SK-N-SH (cell line): ENCODE results near the gene NLRC5. TPM values are rescaled to one million over a fixed set of nuclear protein-coding genes. Genes with fewer than 3 reads are reported as not detected.

Source experiments
- CTCF ChIA-PET: fragments of 300-600, 350-600 bp; formaldehyde crosslinking; extraction: SDS; loops from one replicate; lab custom pipeline; 2021; lab: Yijun Ruan, JAX
- POLR2A ChIA-PET: fragments of 350-600 bp; sonication (Branson Sonifier 250); formaldehyde crosslinking; extraction: SDS; loops from one replicate; lab custom pipeline; 2020; ENCODE audit warnings: antibody characterized with exemption, inconsistent platforms; lab: Yijun Ruan, JAX
- DNase-seq: peaks from one replicate; pipeline ENCODE4 v3.0.0; 2012
- H2AFZ ChIP-seq: fragments of 200-600 bp; sonication (generic); 2 replicates; pipeline ENCODE4 v1.8.1; 2016; ENCODE audit warnings: antibody characterized with exemption, mild to moderate bottlenecking, low read depth
- H3F3A ChIP-seq: fragments of 200-600 bp; sonication (generic); replicated peaks from 2 replicates; pipeline ENCODE3; 2016; ENCODE audit warnings: antibody characterized with exemption, mild to moderate bottlenecking; ENCODE audit not compliant: insufficient read depth
- H3K27ac ChIP-seq, 2 experiments: fragments of 200-500 bp in 1 of 2; fragments of 200-600 bp in 1 of 2; sonication (Bioruptor generic) in 1 of 2; sonication (generic), shearing (Covaris generic) in 1 of 2; 2 replicates each; pipeline versions ENCODE4 v1.5.1 to v1.6.1; 2014 to 2016; ENCODE audit warnings: low read depth in 2 of 2, inconsistent platforms in 1 of 2, low read length in 1 of 2, mild to moderate bottlenecking in 1 of 2, mixed read lengths in 1 of 2
- H3K27me3 ChIP-seq: fragments of 200-600 bp; sonication (generic), shearing (Covaris generic); 2 replicates; pipeline ENCODE4 v1.6.1; 2016; ENCODE audit warnings: mixed run types; ENCODE audit not compliant: insufficient read depth
- H3K36me3 ChIP-seq, 2 experiments: fragments of 200-500 bp in 1 of 2; fragments of 200-600 bp in 1 of 2; sonication (Bioruptor generic) in 1 of 2; sonication (generic) in 1 of 2; replicated peaks in 1 of 2; 2 replicates each; pipeline versions ENCODE3 to v1.5.1; 2014 to 2016; ENCODE audit warnings: low read length in 1 of 2, mild to moderate bottlenecking in 1 of 2; ENCODE audit not compliant: insufficient read depth in 2 of 2, control insufficient read depth in 1 of 2
- H3K4me1 ChIP-seq, 2 experiments: fragments of 200-500 bp in 1 of 2; fragments of 200-600 bp in 1 of 2; sonication (Bioruptor generic) in 1 of 2; sonication (generic), shearing (Covaris generic) in 1 of 2; 2 replicates each; pipeline versions ENCODE4 v1.5.1 to v1.6.1; 2014 to 2016; ENCODE audit warnings: low read depth in 1 of 2, low read length in 1 of 2, mixed run types in 1 of 2; ENCODE audit not compliant: insufficient read depth in 2 of 2, control insufficient read depth in 1 of 2
- H3K4me2 ChIP-seq: fragments of 200-600 bp; sonication (generic), shearing (Covaris generic); 2 replicates; pipeline ENCODE4 v1.6.1; 2017; ENCODE audit warnings: mixed run types
- H3K4me3 ChIP-seq, 2 experiments: fragments of 200-500 bp in 1 of 2; fragments of 200-600 bp in 1 of 2; sonication (Bioruptor generic) in 1 of 2; sonication (generic), shearing (Covaris generic) in 1 of 2; 2 replicates each; pipeline versions ENCODE4 v1.5.1 to v1.8.1; 2014 to 2016; ENCODE audit warnings: low read depth in 2 of 2, inconsistent platforms in 1 of 2, low read length in 1 of 2, mild to moderate bottlenecking in 1 of 2, mixed read lengths in 1 of 2, moderate library complexity in 1 of 2
- H3K79me2 ChIP-seq: fragments of 200-600 bp; sonication (generic); 2 replicates; pipeline ENCODE4 v1.8.1; 2017; ENCODE audit warnings: mild to moderate bottlenecking; ENCODE audit not compliant: insufficient read depth
- H3K9ac ChIP-seq: fragments of 200-600 bp; sonication (generic); 2 replicates; pipeline ENCODE4 v1.6.1; 2017; ENCODE audit warnings: mixed run types
- H3K9me2 ChIP-seq: fragments of 200-600 bp; sonication (generic); 2 replicates; pipeline ENCODE4 v1.6.1; 2017; ENCODE audit warnings: mixed run types
- H3K9me3 ChIP-seq: fragments of 200-600 bp; sonication (generic); 2 replicates; pipeline ENCODE4 v1.6.1; 2017; ENCODE audit warnings: mixed run types, mild to moderate bottlenecking, moderate library complexity
- H4K20me1 ChIP-seq: fragments of 200-600 bp; sonication (generic); 2 replicates; pipeline ENCODE4 v1.6.1; 2017; ENCODE audit warnings: mild to moderate bottlenecking, mixed run types; ENCODE audit not compliant: insufficient read depth
- CHD2 ChIP-seq: fragments of 150-350 bp; IDR thresholded peaks from 2 replicates; pipeline ENCODE4 v1.6.1; 2018; ENCODE audit warnings: low read length; ENCODE audit not compliant: partially characterized antibody
- ELF1 ChIP-seq: IDR thresholded peaks from 2 replicates; pipeline ENCODE4 v1.4.0; 2012
- EP300 ChIP-seq, 2 experiments: IDR thresholded peaks; 2 replicates each; pipeline versions ENCODE4 v1.4.0 to v1.6.1; 2012; ENCODE audit warnings: borderline replicate concordance in 1 of 2, low read depth in 1 of 2, low read length in 1 of 2
- EZH2phosphoT487 ChIP-seq: fragments of 200-600 bp; sonication (generic); IDR thresholded peaks from 2 replicates; pipeline ENCODE4 v1.6.1; 2017; ENCODE audit warnings: low read depth, mixed run types, mild to moderate bottlenecking, antibody characterized with exemption, moderate library complexity, borderline replicate concordance
- GABPA ChIP-seq: IDR thresholded peaks from 2 replicates; pipeline ENCODE4 v1.4.0; 2012; ENCODE audit warnings: low read depth, mild to moderate bottlenecking
- JUND ChIP-seq: IDR thresholded peaks from 2 replicates; pipeline ENCODE4 v1.4.0; 2012
- MEF2A ChIP-seq: IDR thresholded peaks from 2 replicates; pipeline ENCODE4 v1.4.0; 2012; ENCODE audit warnings: low read depth, borderline replicate concordance
- SMC3 ChIP-seq: IDR thresholded peaks from 2 replicates; pipeline ENCODE4 v1.6.1; 2012; ENCODE audit warnings: low read depth, low read length, improper control_type of control experiment
- TAF1 ChIP-seq: IDR thresholded peaks from 2 replicates; pipeline ENCODE4 v1.6.1; 2012; ENCODE audit warnings: low read depth, mild to moderate bottlenecking, low read length, moderate library complexity, borderline replicate concordance
- TEAD4 ChIP-seq: IDR thresholded peaks from 2 replicates; pipeline ENCODE4 v1.4.0; 2012; ENCODE audit warnings: mild to moderate bottlenecking, borderline replicate concordance; ENCODE audit not compliant: insufficient read depth
- YY1 ChIP-seq: IDR thresholded peaks from 2 replicates; pipeline ENCODE4 v1.4.0; 2012; ENCODE audit warnings: low read depth, mild to moderate bottlenecking
- WGBS: methylation state at CpG from one replicate; pipeline ENCODE4 v1.1.6; 2017; ENCODE audit warnings: low lambda C conversion rate; 5-methylcytosine and 5-hydroxymethylcytosine counted together
- polyA plus RNA-seq, 3 experiments: library from polyadenylated mRNA; depleted of rRNA; stranded (reverse); fragments of >200 nt; gene quantifications; 2 replicates each; pipeline ENCODE4 v1.2.3, GENCODE V29; 2012
- TF ChIP-seq, protein P1 (sequence below): IDR thresholded peaks from 2 replicates; pipeline ENCODE4 v1.6.1; 2012; ENCODE audit warnings: mild to moderate bottlenecking, low read depth, low read length, moderate library complexity
- TF ChIP-seq, protein P2 (sequence below): IDR thresholded peaks from 2 replicates; pipeline ENCODE4 v1.4.0; 2012; ENCODE audit warnings: low read depth
- TF ChIP-seq, protein P3 (sequence below): fragments of 150-350 bp; IDR thresholded peaks from 2 replicates; pipeline ENCODE4 v1.6.1; 2016; ENCODE audit warnings: mild to moderate bottlenecking, low read depth, low read length
- TF ChIP-seq, protein P4 (sequence below): IDR thresholded peaks from 2 replicates; pipeline ENCODE4; 2012
- TF ChIP-seq, protein P5 (sequence below): fragments of 150-350 bp; IDR thresholded peaks from 2 replicates; pipeline ENCODE4 v1.6.1; 2017; ENCODE audit warnings: antibody characterized with exemption, low read length, low read depth, borderline replicate concordance
- TF ChIP-seq, protein P6 (sequence below): IDR thresholded peaks from 2 replicates; pipeline ENCODE4 v1.4.0; 2012; ENCODE audit warnings: low read depth, borderline replicate concordance

NLRC5 gene
- polyA plus RNA-seq, 1 of the 3 experiments (the other 2 are of a cell fraction) = 6.5 TPM

DNA sequence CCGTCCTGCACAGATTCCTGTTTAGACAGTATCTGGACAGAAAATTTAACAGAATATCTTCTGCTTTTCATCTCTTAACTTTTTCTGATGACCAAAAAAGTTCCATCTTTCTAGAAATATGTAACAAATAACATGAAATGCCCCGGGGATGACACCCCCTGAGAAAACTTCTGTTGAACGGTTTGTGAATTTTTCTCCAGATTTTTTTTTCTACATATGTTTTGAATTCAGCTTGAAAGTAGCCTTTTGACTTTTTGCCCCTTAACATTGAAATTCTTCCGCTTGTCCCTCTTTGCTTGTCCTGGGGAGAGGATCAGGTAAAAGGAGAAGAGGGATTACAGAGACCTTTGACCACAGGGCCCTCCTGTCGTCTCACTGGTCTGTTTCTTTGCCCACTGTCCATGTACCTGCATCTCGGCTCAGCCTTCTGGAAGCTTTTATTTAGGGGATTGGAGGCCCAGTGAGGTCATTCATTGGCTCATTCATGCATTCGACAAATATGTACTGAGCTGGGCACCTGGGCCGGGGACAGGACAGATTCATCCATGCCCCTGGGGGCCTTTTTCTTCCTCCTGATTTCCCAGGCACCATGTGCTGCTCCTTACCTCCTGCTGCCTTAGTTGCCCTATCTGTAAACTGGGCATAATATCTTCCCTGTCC is 83.4 kb downstream of the NLRC5 start (continued):
- TF ChIP-seq EZH2phosphoT487 = no peak

DNA sequence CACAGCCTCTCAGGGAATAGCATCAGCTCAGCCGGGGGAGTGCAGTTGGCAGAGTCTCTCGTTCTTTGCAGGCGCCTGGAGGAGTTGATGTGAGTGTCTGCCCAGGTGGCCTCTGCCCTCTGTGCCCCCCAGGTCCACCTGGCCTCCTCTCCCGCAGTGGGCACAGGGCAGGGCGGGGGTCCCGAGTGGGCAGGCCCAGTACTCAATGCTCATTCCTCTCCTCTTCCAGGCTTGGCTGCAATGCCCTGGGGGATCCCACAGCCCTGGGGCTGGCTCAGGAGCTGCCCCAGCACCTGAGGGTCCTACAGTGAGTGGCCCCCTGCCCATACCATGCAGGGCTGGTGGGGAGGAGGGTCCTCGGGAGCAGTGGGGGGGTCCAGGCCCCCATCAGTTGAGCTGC is 88.4 kb downstream of the NLRC5 start:
- Histone ChIP-seq H3K4me2 (no peak overlapping the region), H3K79me2 (no peaks in the 10 kb centered on the region), H3K27ac (no peak overlapping the region), H3K4me3 (no peak overlapping the region), H3F3A (peaks cover 4% of the 10 kb centered on the region), H4K20me1 (no peaks in the 10 kb centered on the region), H2AFZ (no peak overlapping the region)
- POLR2A ChIA-PET = no interaction called here
- CTCF ChIA-PET = interaction anchor here (0.8 to 2.4 kb wide), 3 partner anchors 9 to 284 kb away, joined by 3 to 12 read pairs (median 3); partner anchors contain the start of gene CPNE2
- DNase-seq = no peak
- TF ChIP-seq, protein P1, sequence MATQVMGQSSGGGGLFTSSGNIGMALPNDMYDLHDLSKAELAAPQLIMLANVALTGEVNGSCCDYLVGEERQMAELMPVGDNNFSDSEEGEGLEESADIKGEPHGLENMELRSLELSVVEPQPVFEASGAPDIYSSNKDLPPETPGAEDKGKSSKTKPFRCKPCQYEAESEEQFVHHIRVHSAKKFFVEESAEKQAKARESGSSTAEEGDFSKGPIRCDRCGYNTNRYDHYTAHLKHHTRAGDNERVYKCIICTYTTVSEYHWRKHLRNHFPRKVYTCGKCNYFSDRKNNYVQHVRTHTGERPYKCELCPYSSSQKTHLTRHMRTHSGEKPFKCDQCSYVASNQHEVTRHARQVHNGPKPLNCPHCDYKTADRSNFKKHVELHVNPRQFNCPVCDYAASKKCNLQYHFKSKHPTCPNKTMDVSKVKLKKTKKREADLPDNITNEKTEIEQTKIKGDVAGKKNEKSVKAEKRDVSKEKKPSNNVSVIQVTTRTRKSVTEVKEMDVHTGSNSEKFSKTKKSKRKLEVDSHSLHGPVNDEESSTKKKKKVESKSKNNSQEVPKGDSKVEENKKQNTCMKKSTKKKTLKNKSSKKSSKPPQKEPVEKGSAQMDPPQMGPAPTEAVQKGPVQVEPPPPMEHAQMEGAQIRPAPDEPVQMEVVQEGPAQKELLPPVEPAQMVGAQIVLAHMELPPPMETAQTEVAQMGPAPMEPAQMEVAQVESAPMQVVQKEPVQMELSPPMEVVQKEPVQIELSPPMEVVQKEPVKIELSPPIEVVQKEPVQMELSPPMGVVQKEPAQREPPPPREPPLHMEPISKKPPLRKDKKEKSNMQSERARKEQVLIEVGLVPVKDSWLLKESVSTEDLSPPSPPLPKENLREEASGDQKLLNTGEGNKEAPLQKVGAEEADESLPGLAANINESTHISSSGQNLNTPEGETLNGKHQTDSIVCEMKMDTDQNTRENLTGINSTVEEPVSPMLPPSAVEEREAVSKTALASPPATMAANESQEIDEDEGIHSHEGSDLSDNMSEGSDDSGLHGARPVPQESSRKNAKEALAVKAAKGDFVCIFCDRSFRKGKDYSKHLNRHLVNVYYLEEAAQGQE = no peak
- no peak for TF ChIP-seq CHD2
- TF ChIP-seq, all 33 proteins: peak for 0
- Histone ChIP-seq H3K27me3 (no peaks in the 10 kb centered on the region), H3K4me1 (peaks cover 0 to 4% of the 10 kb centered on the region in 2 experiments; a peak in 1 of 4 replicates), H3K9ac (no peak overlapping the region), H3K9me3 (no peaks in the 10 kb centered on the region), H3K9me2 (no peaks in the 10 kb centered on the region), H3K36me3 (no peaks in the 10 kb centered on the region)
- no CpG with 5 or more reads among the region's 7 CpGs for WGBS

DNA sequence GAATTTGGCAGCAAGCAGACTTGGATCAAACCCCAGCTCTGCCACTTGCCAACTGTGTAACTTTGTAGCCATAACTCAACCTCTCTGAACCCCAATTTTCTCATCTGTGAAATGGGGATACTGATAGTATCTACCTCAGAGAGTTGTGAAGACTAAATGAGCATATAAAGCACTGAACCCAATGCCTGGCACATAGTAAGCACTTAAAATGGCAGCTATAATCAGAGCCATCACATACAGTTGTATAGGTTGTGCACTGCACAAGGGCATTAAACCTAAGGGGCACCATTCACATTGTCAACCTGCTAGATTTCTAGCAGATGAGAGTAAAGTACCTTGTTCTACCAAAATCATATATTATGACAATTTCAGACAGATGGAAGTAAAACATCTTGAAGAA is 92.4 kb downstream of the NLRC5 start:
- no peak for DNase-seq
- Histone ChIP-seq H3K27me3 (no peaks in the 10 kb centered on the region), H3K9ac (no peak overlapping the region), H3K4me2 (no peak overlapping the region), H3K79me2 (no peaks in the 10 kb centered on the region), H3K27ac (no peak overlapping the region), H3K4me1 (peaks cover 0 to 4% of the 10 kb centered on the region in 2 experiments; a peak in 1 of 4 replicates), H3K9me3 (no peaks in the 10 kb centered on the region), H3F3A (no peaks in the 10 kb centered on the region), H4K20me1 (no peaks in the 10 kb centered on the region), H3K36me3 (no peaks in the 10 kb centered on the region), H3K4me3 (no peak overlapping the region), H2AFZ (no peak overlapping the region), H3K9me2 (no peaks in the 10 kb centered on the region)
- CTCF ChIA-PET = interaction anchor here (1.4 to 4.2 kb wide), 2 partner anchors 89 to 218 kb away, joined by 3 to 25 read pairs; no protein-coding TSS in a partner anchor
- POLR2A ChIA-PET = no interaction called here
- TF ChIP-seq ELF1 = no peak
- no peak for TF ChIP-seq TAF1
- TF ChIP-seq, protein P2, sequence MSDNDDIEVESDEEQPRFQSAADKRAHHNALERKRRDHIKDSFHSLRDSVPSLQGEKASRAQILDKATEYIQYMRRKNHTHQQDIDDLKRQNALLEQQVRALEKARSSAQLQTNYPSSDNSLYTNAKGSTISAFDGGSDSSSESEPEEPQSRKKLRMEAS = no peak
- TF ChIP-seq, protein P3, sequence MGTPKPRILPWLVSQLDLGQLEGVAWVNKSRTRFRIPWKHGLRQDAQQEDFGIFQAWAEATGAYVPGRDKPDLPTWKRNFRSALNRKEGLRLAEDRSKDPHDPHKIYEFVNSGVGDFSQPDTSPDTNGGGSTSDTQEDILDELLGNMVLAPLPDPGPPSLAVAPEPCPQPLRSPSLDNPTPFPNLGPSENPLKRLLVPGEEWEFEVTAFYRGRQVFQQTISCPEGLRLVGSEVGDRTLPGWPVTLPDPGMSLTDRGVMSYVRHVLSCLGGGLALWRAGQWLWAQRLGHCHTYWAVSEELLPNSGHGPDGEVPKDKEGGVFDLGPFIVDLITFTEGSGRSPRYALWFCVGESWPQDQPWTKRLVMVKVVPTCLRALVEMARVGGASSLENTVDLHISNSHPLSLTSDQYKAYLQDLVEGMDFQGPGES = no peak
- TF ChIP-seq, protein P4, sequence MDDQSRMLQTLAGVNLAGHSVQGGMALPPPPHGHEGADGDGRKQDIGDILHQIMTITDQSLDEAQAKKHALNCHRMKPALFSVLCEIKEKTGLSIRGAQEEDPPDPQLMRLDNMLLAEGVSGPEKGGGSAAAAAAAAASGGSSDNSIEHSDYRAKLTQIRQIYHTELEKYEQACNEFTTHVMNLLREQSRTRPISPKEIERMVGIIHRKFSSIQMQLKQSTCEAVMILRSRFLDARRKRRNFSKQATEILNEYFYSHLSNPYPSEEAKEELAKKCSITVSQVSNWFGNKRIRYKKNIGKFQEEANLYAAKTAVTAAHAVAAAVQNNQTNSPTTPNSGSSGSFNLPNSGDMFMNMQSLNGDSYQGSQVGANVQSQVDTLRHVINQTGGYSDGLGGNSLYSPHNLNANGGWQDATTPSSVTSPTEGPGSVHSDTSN = no peak
- TF ChIP-seq, protein P5, sequence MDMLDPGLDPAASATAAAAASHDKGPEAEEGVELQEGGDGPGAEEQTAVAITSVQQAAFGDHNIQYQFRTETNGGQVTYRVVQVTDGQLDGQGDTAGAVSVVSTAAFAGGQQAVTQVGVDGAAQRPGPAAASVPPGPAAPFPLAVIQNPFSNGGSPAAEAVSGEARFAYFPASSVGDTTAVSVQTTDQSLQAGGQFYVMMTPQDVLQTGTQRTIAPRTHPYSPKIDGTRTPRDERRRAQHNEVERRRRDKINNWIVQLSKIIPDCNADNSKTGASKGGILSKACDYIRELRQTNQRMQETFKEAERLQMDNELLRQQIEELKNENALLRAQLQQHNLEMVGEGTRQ = no peak
- no peak for TF ChIP-seq JUND
- no peak for TF ChIP-seq SMC3
- TF ChIP-seq YY1 = no peak
- TF ChIP-seq CHD2 = no peak
- no peak for TF ChIP-seq GABPA
- no peak for TF ChIP-seq TEAD4
- no peak for TF ChIP-seq EP300 (IDR thresholded peaks at IDR 0.05; ENCODE audit: borderline replicate concordance in 1 of 2, low read depth in 1 of 2, low read length in 1 of 2)
- TF ChIP-seq, protein P6, sequence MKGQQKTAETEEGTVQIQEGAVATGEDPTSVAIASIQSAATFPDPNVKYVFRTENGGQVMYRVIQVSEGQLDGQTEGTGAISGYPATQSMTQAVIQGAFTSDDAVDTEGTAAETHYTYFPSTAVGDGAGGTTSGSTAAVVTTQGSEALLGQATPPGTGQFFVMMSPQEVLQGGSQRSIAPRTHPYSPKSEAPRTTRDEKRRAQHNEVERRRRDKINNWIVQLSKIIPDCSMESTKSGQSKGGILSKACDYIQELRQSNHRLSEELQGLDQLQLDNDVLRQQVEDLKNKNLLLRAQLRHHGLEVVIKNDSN = no peak
- no peak for TF ChIP-seq MEF2A
